Myocyte (in vitro differentiated cells): ENCODE data around the gene CARD11. TPM values are rescaled to one million over a fixed set of nuclear protein-coding genes. Genes with fewer than 3 reads are reported as not detected.
"Not testable (repeated sequence)": the region's sequence is repeated elsewhere in the genome, so short reads cannot be mapped to it uniquely, and the experiment has no call there.

Experiments
- DNase-seq: peaks from one replicate; pipeline ENCODE4 v3.0.0-alpha.2; 2012; ENCODE audit warnings: low read depth
- total RNA-seq: library from RNA; depleted of rRNA; stranded (reverse); fragments of >200 nt; gene quantifications from 2 replicates; pipeline ENCODE4 v1.2.3, GENCODE V29; 2014

CARD11 gene
- total RNA-seq, 1 donor from 2014 or later = not detected

DNA sequence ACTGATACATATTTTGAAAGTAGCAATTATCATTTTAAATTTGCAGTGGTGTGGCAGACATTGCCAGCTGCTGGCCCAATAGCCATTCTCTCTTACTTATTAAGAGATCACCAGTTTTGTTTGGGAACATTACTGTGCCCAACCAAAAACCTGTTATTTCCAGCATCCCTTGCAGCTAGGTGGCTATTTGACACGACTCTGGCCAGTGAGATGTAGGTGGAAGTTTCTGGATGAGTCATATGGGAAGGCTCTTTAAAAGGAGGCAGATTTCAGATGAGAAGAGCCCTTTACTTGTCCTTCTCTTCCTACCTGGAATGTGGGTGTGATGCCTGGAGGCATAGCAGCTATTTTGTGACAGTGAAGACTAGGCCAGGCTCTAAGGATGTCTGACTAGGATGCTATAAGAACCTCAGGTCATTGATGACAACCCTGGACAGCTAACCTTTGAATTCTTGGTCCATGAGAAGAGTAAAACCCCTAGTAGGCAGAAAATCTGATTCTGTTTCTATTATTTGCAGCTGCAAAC is 77.9 kb downstream of the CARD11 start:
- DNase-seq = no peak

DNA sequence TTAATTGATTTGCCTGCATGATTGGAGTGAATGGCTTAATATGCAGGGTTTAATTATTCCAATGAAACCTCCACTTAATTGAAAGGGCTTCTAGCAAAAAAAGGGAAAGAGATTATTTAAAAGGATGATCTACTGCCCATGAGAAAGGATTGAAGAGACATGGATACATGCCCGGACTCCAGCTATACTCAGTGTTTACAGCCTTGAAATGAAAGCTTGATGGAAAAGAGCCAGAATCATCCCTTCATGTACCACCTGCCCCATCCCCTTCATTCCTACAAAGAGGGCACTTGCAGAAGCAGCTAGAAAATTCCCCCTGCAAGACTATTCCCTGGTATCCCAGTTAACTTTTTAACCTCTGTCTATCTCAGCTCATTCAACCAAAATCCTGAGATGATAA is 78.4 kb downstream of the CARD11 start:
- no peak for DNase-seq

DNA sequence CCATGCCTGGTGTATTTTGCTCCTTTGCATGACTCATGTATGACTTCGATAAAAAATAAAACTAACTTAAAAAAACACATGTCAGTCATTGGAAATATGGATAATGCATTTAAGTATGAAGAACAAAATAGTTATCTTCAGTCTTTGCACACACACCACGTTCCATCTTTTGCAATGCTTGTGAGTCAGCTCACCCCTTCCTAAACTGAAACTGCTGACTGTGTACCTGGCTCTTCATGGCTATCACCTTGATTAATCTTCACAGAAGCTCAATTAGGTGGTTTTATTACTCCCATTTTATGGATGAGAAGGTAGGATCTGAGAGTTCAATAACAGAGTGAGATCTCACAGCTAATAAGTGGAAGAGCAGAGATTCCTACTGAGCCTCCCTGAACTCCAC is 79.5 kb downstream of the CARD11 start:
- no peak for DNase-seq

DNA sequence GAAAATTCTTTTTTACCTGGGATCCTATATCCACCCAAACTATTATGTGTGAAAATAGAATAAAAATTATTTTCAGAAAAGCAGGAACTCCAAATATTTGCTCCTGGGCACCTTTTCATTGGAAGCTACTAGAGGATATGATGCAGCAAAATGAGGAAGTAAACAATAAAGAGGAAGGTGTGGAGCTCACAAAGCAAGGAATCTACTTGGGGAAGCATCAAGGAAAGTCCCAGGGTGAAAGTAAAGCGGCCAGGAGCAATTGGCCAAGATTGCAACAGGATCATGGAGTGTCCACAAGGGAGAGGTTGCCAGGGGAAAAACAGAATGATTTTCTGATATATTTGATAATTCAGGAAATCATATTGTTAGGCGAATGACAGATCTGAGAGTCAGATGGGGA is 80.8 kb downstream of the CARD11 start:
- no peak for DNase-seq

DNA sequence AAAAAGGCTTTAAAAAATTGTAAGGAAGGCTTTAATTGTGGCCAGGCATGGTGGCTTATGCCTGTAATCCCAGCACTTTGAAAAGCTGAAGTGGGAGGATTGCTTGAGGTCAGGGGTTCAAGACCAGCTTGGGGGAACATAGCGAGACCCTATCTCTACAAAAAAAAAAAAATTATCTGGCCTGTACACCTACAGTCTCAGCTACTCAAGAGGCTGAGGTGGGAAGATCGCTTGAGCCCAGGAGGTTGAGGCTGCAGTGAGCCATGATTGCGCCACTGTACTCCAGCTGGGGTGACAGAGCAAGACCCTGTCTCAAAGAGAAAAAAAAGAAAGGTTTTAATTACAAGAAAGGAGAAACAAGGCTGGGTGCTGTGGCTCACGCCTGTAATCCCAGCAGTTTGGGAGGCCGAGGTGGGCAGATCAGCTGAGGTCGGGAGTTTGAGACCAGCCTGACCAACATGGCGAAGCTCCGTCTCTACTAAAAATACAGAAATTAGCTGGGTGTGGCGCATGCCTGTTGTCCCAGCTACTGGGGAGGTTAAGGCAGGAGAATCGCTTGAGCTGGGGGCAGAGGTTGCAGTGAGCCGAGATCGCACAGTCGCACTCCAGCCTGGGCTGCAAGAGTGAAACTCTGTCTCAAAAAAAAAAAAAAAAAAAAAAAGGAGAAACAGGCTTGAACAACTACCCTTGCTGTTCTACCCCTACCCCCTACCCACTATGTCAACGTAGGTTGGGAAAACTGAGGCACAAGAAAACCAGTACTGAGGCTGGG is 83.7 kb downstream of the CARD11 start:
- no peak for DNase-seq

DNA sequence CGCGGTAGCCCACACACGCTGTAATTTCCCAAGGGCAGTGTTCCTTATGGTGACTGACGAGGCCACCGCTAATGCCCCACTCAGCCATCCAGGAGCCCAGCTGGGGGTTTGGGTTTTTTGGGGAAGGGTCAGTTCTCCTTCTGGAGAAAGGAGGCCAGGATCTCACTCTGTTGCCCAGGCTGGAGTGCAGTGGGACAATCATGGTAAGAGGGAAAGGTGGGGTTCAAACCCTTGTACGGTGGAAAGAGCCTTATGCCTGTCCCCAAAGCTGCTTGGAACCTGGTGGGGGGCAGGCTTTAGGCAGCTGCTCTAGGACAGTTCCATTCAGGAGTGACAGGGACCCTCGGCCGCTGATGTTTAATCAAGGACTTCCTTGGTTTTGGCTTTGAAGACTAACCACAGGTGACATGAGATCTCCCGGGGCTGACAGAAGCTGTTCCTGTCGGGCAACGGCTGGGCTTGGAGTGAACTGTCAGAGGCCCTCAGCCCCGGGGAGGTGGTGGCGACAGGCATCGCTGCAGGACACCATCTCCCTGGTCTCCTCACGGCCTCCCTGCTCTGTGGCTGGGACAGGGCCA is 84.5 kb downstream of the CARD11 start:
- no peak for DNase-seq

DNA sequence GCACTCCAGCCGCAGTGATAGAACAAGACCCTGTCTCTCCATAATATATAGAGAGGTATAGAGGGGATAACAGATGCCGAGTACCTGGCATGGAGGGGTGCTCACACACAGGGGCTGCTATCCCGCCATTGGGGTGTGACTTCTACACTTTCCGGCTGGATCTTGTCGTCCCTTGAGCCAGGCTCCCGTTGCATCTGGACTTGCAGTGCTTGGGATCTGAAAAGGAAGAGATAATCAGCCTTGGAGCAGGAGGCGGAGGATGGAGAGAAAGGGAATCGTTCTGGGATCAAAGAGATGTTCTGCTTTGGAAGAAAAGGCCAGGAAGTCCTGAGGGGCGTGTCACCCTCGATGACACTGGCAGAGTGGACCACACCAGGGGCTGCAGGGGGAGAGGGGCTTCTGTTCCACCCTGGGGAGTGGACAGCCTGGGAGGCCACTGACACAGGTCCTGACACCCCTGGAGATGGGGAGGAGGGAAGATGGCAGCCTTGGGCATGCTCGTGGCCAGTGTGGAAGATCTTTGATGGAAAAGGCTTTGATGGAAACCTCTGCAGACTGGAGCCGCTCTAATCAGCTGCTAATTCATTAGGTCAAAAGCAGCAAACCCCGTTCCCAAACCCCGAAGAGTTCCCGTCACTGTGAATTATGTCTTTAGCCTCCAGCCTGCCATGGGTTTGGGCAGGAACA is 85.1 kb downstream of the CARD11 start:
- no peak for DNase-seq

DNA sequence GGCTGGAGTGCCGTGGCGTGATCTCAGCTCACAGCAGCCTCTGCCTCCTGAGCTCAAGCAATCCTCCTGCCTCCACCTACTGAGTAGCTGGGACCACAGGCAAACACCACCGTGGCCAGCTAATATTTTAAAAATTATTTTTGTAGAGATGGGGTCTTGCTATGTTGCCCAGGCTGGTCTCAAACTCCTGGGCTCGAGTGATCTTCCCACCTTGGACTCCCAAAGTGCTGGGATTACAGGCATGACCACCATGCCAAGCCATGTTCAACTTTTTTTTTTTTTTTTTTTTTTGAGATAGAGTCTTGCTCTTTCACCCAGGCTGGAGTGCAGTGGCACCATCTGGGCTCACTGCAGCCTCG is 86.3 kb downstream of the CARD11 start:
- DNase-seq = not testable (repeated sequence)

DNA sequence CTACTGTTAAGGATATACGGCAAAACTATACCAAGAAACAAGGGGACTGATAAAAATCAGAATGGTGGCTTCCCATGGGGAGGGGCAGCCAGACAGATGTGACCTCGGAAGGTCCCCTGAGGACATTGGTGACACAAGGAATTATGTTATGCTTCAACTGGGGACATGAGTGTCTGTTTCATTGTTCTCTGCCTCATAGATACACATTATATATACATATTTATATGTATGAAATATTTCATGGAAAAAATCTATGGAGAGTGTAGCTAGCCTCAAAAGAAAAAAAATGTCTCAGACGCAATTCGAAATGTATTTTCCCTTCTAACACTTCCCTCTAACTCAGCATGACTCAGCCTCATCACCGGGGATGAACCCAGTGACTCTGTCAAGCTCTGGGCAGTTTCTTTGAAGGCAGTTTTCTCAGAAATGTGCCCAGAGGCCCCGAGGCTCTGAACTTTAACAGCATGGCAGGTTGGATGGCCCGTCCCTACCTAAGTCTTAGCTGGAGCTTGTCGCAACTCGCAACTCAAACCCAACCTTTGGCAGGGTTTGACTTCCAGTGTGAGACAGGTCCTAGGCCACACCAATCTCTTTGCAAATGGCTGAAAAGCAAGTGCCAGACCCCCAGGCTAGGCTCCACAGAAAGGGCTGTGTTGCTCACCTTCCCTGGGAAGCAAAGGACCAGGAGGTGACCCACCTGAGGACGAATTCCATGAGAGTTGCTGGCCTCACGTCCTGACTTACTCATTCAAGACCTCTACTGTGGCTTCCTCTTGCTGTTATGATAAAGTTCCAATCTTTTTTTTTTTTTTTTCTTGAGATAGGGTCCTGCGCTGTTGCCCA is 86.9 kb downstream of the CARD11 start:
- peak; percentile 46 for DNase-seq

DNA sequence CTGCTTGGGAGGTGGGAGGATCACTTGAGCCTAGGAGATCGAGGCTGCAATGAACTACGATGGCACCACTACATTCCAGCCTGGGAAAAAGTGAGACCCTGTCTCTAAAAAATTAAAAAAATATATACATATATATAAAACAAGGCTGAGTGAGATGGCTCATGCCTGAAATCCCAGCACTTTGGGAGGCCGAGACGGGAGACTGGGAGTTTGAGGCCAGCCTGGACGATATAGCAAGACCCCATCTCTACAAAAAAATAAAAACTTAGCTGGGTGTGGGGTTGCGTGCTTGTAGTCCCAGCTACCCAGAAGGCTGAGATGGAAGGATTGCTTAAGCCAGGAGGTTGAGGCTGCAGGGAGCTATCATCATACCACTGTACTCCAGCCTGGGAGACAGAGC is 87.6 kb downstream of the CARD11 start:
- no peak for DNase-seq

DNA sequence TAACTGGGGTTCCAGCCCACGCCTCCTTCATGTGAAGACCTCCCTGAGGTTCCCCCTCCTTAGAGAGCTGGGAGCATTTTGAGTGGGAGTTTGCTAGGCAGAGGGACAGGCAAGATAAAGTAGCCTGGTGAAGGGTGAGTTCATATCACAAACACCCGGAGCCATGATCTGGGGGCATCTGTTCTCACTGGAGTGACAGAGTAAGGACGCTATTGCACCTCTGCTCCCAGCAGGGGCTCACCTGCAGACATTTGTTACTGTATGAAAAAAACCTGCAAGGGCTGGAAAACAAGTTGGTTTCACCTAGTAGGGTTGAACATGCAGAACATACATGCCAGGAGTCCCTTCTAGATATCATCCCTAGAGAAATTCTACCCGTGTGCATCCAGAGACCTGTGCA is 88.4 kb downstream of the CARD11 start:
- DNase-seq = no peak

DNA sequence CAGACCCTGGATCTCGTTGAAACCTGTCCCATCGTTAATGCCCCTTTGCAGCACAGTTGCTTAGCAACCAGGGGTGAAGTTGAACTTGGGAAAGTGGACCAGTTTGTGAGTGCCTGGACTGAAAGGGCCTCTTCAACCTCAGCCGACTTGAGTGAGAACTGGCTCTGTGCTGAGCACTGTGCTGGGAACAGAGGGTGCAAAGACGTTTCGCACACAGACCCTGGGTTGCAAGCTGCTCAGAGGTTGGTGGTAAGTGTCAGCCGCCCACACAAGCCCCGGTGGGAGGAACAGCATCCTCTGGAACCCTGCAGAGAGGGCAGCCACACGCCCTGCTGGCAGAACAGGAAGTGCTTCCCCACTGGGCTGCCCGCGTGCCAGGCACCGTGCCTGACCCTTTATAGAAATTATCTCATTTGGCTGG is 89.2 kb downstream of the CARD11 start:
- no peak for DNase-seq

DNA sequence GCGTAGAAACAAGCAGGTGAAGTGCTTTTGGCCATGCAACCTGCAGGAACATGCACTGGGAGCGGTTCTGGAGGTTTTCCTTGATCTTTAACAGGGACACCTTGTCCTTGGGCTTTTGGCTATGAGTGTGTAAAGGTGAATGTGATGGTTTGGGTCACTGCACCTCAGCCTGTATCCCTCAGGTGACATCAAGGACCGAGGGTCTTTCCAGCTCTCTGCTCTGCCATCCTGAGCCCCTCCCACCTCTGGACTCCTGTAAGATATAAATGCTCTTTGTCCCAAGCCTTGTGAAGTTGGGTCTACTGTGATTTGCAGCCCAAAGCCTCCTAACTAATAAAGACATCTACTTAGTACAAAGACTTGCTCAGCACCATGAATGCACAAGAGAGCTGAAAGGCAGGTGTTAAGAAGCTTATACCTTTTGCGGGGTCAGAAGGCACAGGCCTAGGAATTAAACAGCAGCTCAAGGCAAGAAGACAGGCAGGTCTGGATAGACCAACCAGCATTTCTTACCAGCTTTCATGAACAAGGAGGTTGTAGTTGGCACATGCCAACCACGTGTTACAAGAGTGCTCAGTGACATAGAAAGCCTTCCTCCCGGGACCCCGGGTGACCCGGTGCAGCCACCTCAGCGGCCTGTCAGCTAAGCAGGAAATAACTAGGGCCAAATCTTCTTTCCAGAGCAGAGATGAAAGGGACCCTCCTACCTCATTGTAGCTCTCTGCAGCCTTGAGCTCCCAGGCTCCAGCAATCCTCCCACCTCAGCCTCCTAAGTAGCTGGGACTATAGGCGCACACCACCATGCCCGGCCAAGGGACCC is 89.9 kb downstream of the CARD11 start:
- DNase-seq = no peak

DNA sequence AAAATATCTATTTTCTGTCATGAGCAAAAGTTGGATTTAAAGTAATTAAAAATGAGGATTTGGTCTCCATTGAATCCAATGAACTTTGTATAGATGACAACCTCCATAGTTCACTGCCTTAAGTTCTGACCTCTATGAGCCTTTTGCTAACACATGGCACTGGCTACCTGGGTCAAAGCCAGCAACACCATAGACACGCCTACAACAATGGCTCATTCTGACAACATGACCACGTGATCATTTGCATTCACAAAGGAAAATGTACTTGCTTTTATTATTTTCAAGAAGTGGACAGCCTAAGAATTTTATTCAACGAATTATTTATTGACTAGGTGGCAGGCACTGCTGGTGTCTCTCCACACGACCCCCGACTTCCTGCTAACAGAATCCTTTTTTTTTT is 90.6 kb downstream of the CARD11 start:
- DNase-seq = no peak

DNA sequence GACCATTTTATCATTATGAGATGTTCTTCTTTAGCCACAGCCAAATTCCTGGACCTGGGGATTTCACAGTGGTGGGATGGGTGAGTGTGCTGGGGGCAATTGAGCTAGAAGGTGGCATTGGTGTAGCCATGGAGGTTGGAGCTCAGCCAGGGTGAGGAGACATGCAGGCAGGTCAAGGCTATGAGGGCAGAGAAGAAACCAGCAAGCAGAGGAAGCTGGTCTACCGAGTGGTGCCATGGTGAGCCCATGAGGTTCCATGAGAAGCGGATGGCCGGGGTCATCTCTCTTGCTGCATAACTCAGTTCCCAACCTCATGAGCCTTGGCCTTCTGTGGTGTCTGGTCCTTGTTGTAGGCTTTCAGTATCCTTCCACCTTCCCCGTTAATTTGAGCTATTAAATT is 91.4 kb downstream of the CARD11 start:
- no peak for DNase-seq

DNA sequence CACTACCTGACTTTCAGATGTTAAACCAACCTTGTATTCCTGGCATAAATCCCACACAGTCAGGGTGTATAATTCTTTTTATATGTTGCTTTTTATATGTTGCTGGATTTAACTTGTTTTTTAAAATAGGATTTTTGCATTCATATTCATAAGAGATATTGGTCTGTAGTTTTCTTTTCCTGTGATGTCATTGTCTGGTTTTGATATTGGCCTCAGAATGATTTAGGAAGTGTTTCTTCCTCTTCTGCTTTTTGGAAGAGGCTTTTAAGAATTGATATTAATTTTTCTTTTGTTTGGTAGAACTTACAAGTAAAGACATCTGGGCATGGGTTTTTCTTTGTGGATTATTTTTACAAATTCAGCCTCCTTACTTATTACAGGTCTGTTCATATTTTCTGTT is 93.1 kb downstream of the CARD11 start:
- no peak for DNase-seq

DNA sequence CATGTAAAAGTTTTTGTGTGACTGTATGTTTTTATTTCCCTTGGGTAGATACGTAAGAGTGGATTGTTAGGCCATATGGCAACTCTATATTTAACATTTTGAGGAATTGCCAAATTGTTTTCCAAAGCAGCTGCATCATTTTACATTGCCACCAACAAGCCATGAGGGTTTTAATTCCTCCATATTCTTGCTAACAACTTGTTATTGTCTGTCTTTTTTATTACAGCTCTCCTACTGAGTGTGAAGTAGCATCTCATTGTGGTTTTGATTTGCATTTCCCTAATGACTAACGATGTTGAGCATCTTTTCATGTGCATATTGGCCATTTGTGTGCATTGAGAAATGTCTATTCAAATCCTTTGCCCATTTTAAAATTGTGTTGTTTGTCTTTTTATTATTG is 94.9 kb downstream of the CARD11 start:
- no peak for DNase-seq

DNA sequence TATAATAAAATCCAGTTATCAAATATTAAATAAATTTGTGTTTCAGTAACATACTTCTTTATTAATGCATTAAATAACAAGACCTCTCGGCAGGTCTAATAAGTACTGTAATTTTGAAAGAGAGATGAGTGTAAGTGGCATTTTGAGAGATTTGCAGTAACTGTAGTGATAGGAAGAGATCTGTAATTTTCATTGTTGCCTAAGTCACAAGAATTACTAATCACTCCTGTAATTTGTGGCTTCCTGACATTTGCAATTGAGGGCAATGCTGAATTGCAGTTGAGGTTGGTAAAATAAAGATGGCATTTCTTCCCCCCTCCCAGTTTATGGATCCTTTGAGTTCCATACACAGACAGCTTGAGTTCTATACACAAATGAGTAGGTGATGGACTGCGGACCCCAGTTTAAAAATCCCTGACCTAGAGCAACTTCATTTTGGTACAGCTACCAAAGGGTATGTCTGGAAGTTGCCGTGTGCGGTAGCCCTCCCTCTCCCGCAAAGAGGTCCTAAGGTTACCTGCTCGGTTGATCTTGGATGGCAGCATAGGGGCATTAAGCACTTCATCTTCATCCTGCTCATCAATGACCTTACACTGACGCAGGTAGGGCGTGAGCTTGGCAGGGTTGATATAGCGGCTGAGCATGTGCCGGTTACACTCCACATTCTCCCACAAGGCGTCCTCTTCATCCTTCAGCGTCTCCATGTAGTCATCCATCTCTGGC is 96.4 kb downstream of the CARD11 start:
- DNase-seq = no peak

DNA sequence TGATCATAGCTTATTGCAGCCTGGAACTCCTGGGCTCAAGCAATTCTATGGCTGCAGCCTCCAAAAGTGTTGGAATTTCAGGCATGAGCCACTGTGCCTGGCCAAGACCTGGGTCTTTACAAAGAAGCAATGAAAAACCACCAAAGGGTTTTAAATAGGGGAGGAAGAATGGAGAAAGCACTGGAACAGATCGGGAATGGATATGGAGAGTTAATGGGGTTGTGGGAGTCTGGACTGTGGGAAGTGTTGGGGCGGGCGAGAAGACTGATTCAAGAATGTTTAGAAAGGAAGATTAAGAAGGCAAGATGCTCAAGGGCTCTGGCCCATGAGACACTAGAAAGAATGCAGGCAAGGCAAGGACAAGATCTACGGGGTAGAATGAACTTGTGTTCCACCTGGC is 98.5 kb downstream of the CARD11 start:
- DNase-seq = no peak

DNA sequence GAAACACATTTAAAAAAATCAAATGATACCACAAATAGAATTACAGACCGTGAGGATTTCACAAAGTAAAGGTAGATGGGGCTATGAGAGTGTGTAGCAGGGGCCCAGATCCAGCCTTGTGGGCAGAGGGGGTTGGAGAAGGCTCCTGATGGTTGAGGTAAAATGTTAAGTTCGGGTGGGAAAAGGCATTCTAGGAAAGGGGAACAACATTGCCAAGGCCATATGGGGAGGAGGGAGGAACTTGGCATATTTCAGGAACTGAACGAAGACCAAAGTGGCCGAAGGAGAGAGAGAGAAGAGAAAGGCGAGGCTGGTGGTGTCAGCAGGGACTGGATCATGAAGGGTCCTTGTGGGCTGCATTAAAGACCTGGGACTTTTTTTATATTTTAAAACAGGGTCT is 98.9 kb downstream of the CARD11 start:
- no peak for DNase-seq
